NB4 (cell line): ENCODE measurements around the gene CCDC88B.

Source experiments
- MAX ChIP-seq: IDR thresholded peaks from 2 replicates; pipeline ENCODE4 v1.6.1; 2011; ENCODE audit warnings: low read depth, low read length
- POLR2A ChIP-seq: IDR thresholded peaks from 2 replicates; pipeline ENCODE4 v1.6.1; 2011; ENCODE audit warnings: mild to moderate bottlenecking; ENCODE audit not compliant: insufficient read length; ENCODE audit errors: extremely low read depth
- TF ChIP-seq, protein P1 (sequence below): IDR thresholded peaks from one replicate; pipeline ENCODE4 v1.5.1; 2012; ENCODE audit warnings: low read depth, low read length

- TF ChIP-seq, protein P1, sequence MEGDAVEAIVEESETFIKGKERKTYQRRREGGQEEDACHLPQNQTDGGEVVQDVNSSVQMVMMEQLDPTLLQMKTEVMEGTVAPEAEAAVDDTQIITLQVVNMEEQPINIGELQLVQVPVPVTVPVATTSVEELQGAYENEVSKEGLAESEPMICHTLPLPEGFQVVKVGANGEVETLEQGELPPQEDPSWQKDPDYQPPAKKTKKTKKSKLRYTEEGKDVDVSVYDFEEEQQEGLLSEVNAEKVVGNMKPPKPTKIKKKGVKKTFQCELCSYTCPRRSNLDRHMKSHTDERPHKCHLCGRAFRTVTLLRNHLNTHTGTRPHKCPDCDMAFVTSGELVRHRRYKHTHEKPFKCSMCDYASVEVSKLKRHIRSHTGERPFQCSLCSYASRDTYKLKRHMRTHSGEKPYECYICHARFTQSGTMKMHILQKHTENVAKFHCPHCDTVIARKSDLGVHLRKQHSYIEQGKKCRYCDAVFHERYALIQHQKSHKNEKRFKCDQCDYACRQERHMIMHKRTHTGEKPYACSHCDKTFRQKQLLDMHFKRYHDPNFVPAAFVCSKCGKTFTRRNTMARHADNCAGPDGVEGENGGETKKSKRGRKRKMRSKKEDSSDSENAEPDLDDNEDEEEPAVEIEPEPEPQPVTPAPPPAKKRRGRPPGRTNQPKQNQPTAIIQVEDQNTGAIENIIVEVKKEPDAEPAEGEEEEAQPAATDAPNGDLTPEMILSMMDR = no peak
- TF ChIP-seq POLR2A (no peak), MAX (peak; percentile 77)
Observed at GRCh38 chr11:64334764-64335735, 5.0 kb upstream of the CCDC88B start.
